GM18507 (cell line): ENCODE measurements around the gene ADAMTS2.
"Not testable (repeated sequence)": the region's sequence is repeated elsewhere in the genome, so short reads cannot be mapped to it uniquely, and the experiment has no call there.

Experiments
- DNase-seq: peaks from one replicate; pipeline ENCODE4 v3.0.0; 2011; ENCODE audit warnings: low read depth; ENCODE audit not compliant: insufficient read length; ENCODE audit errors: extremely low spot score
- FAIRE-seq: peaks from 2 replicates; lab custom pipeline; 2011; peaks lifted over from hg19 to GRCh38; lab: Jason Lieb, UNC

The ADAMTS2 gene

DNA sequence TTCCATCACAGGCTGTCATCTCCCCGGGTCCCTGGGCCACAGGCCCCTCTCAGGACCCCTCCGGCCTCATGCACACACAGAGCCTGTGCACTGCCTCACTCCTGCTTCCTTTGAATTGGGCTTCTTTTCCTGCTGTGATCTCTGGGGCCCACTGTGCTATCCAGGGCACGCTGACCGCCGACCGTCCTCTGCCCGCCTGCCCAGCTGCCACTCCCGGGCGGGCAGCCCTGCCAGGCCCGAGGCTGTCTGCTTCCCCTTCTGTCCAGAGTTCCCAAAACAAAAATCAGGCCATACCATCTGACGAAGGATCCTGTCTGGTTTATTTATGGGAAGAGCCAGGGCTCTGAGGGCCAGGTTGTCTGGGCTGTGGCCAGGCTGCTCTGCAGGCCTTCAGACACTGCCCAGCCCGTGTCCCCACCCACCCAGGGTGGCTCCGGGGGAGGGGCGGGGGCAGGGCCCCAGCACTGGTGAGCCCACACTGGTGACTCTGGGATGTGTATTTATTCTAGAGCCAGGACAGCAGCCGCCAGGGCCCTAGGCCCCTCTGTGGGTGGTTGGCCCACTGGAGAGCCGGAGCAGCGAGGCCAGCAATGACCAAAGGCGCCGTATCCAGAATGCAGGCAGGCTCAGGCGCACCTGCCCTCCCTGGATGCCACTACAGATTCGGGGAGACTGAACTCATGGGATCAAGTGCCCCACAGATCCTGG is 57.0 kb downstream of the ADAMTS2 start:
- no peak for DNase-seq
- no peak for FAIRE-seq

DNA sequence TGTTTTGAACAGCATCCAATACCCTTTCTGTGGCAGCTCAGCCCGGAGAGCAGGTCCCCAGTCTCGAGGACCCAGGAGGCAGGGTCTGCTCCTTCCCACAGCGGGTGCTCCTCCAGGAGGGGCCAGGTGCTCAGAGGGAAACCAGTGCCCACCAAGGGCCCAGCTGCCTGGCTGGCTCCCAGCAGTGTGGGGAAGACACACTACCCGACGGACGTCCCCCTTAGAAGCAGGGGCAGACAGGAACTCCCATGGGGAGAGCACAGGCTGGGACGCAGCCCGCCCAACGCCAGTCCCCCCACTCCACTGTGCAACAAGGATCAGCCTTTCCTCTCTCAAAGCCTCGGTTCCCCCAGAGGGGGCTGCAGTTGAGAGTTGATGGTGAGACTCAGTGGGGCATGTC is 57.6 kb downstream of the ADAMTS2 start:
- FAIRE-seq (no peak), DNase-seq (no peak)

DNA sequence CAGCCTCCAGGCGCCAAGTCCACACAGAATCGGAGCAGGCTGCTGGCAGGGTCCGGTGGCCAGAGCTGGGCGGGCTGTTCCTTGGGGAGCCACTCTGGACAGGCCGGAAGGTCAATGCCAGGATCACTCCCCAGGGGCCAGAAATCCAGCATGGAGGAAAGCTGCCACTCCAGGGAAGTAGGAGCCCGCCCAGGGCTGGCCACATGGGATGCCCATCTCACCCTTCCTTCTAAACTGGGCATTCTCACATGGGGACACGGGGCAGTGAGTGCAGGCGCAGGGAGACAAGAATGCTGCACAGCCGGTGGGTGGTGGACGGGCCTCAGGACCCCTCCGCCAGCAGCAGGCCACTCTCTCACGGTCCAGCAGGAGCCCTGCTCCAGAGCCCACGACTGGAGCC is 58.2 kb downstream of the ADAMTS2 start:
- FAIRE-seq (no peak), DNase-seq (no peak)

DNA sequence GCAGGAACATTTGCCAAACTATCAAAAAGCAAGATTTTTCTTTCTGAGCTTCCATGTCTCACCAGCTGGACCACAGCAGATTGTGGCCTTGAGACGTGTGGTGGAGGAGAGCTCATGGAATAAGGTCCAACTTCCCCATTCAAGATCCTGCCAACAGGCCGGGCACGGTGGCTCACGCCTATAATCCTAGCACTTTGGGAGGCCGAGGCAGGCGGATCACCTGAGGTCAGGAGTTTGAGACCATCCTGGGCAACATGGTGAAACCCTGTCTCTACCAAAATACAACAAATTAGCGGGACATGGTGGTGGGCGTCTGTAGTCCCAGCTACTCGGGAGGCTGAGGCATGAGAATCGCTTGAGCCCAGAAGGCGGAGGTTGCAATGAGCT is 59.5 kb downstream of the ADAMTS2 start:
- not testable (repeated sequence) for DNase-seq, FAIRE-seq

DNA sequence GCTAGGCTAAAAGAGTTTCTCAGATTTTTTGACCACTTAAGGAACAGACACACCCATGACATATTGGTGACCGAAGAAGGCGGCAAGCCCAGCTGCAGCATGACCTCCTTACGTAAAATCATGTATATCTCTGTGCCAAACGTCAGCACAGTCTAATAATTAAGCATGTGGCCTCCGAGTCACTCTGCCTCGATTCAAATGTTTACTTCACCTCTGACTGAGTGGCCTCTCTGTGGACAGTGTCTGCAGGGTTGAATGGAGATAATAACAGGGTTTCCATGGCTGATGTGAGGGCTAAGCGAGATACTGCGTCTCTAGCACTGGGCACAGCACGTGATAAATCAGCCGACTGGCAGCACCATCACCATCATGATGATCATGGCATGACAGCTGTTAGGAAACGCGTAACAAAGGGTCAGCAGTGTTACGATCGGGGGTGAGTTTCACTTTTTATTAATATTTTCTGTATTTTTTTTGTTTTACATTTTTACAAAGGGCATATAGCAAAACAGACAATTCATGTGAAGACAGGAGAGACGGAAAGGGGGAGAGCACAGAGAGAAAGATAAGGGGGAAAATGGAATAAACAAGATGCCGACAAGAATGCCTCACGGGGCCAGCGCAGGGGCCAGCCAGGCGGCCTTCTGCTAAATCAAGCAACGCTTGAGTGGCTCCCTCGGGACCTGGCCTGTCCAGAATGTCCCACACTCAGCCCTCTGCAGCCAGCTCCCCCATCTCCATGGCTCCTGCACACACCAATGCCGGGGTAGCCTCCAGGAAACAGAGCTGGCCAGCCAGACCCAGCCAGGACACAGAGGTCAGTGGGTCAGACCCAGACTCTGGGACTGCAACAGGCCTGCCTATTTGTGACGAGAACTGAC is 60.3 kb downstream of the ADAMTS2 start:
- FAIRE-seq (no peak), DNase-seq (no peak)

DNA sequence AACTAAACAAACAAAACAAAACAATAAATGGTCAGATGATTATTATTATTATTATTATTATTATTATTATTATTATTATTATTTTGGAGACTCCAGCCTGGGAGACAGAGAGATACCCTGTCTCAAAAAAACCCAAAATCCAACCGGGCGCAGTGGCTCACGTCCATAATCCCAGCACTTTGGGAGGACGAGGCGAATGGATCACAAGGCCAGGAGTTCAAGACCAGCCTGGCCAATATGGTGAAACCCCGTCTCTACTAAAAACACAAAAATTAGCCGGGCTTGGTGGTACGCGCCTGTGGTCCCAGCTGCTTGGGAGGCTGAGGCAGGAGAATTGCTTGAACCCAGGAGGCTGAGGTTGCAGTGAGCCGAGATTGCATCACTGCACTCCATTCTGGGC is 61.4 kb downstream of the ADAMTS2 start:
- not testable (repeated sequence) for FAIRE-seq

DNA sequence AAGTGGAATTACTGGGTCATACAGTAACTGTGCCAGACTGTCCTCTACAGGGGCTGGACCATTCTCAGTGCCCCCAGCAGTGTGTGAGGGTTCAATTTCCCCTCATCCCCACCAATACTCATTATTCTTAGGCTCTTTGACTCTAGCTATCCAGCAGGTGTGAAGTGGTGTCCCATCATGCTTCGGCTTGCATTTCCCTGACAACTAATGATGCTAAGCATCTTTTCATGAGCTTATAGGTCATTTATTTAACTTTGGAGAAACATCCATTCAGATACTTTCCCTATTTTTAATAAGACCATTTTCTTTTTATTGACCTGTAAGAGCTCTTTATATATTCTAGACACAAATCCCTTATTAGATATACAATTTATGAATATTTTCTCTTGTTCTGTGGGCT is 63.6 kb downstream of the ADAMTS2 start:
- DNase-seq (no peak), FAIRE-seq (no peak)

More for the DNA sequence above, 61.4 kb downstream of the ADAMTS2 start:
- DNase-seq = not testable (repeated sequence)

DNA sequence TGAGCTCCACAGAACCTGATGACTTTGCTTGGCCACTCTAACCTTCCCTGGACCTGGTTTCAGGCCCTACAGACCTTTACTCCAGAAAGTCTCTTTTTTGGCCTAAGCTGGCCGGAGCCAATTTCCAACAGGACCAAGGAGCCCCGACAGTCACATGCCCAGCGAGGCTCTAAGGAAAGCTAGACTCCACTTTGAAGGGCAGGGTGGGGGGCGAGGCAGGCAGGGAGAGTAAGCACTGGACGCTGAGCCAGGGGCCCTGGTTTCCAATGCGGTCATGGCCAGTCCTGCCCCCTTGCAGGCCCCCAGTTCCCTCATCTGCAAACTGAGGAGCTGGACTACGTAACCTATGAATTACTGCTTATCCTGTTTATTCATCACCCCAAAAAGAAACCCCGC is 65.2 kb downstream of the ADAMTS2 start:
- DNase-seq (no peak), FAIRE-seq (no peak)

DNA sequence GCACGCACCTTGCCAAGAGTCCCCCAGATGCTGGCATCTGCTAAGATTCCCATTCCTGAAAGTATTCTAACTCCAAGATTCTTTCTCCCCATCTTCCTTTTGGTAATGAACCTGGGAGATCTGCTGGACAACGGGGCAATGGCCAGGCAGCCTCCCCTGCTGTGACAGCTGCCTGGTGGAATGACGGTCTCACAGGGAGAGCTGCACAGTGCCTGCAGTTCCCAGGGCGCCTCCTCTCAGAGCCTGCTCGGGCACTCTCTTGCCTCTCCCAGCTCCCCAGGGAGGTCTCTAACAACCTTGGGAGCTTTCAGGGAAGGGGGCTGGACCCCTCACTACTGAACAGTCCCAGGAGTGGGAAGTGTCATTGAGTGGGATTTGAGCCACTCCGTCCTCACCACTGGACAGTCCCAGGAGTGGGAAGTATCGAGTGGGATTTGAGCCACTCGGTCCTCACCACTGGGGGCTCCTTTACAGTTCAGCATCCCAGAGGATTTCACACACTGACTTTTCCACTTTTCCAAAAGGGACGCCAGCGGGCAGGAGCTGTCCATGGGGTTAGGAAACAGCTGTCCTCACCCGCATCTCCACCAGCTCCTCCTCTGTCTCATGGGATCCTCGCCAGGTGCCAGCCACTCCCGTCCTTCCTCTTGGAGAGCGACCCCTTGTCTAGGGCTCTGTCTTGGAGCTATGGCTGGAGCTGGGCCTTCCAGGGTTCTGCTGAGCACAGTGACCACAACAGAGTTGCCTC is 65.7 kb downstream of the ADAMTS2 start:
- DNase-seq = no peak

DNA sequence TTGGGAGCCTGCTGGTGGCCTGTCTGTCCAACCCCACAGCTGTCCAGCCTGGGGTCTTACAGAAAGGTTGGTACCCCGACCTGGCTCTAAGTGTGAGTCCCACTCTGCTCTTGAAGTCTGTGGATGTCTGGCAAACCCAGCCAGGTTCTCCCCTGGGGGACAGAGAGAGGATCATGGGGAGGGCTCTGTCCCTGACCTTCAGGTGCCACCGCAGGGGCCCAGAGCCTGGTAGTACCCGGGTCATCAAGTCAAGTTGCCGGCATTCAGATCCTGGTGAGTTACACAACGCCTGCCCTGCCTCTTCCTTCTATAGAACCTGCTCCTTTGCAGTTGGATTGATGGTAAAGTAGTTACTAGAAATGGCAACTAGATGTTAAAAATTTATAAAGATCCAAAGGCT is 66.7 kb downstream of the ADAMTS2 start:
- DNase-seq (no peak), FAIRE-seq (no peak)

More for the DNA sequence above, 65.7 kb downstream of the ADAMTS2 start:
- no peak for FAIRE-seq

DNA sequence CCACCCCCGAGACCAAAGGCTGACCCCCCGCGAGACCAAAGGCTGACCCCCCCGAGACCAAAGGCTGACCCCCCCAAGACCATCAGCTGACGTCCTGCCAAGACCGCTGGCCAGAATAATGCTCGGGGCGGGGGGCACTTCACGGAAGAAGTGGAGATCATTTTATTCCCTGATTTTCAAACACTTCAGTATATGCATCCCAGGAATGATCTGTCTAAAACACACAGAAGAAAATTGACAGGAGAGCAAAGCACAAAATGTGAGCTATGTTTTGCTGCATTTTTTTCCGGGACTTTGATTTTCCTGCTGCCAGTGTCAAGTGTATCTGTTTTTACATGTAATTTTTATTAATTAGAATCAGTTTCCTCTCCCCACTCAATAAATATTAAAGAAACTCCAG is 67.1 kb downstream of the ADAMTS2 start:
- FAIRE-seq = no peak
- DNase-seq = no peak

DNA sequence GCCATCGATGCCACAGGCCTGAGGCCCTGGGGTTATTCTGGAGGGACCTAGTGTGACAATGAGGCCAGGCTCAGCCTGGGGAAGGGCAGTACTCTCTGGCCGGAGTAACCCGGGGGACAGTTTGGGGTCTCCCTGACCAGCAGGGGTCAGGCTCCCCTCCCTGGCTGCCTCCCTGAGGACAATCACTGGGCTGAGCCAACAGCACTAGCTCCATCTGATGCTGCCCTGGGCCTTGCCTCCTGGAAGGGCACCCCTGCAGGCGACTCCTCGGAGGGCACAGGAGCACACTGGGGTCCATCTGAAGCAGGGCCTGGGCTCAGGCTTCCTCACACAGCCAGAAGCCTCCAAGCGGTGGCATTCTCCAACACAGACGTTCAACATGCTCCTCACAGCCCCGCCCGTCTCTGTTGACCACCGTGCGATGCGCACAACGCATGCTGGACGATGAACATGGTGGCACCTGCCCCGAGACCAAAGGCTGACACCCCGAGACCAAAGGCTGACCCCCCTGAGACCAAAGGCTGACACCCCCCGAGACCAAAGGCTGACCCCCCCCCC is 68.3 kb downstream of the ADAMTS2 start:
- DNase-seq (no peak), FAIRE-seq (no peak)

DNA sequence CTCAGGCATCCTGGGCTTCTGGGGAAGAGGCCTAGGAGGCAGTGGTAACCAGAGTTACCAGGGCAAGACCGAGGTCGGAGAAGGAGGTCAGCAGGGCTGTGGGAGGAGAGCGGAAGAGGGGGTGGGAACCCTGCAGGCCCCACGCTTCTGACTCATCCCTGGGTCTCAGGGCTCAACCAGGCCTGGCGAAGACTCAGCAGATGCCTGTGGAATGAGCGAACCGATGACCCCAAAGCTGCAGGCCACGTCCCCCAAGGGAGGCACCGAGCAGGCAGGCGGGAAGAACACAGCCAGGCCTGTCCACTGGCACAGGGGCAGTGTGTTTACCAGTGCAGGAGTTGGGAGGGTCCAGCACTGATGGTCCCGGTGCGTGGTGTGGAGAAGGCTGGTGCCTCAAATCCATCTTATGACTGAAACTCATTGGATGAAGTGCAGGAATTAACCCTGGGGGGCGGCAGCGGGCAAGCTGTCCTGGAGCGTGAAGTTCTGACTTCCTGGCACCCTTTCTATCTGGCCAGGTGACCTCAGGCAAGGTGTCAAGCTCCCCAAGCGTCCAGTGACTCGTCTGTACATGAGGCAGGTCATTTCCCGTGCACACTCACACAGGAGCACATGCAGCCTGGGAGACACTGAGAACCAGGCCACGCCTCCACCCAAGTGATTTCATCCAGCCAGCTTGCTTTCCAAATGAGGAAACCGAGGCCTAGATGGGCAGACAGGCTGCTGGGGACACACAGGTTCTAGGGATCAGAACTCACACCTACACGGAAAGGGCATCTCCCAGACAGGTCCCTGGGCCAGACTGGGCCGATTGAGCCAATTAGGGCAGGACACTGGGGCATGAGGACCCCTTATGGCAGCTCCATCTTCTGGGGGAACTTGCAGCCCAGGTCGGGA is 69.1 kb downstream of the ADAMTS2 start:
- DNase-seq (no peak), FAIRE-seq (no peak)

DNA sequence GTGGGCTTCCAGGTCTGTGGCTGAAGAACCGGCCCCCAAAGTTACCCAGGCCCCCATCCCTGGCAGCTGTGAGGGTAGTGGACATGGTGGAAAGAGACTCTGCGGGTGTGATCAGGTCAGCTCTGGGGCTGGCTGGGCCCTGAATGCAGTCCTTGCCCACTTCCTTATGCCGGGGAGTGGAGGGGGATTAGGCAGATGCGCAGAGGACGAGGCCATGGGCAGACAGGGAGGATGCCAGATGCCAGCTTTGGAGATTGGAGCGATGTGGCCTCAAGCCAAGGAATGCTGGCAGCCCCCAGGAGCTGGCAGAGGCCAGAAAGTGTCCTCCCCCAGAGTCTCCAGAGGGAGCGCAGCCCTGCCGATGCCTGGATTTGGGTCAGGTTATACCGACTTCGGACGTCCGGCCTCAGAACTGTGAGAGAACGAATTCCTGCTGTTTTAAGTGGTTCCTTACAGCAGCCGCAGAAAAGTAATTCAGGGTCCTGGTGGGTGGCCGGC is 69.8 kb downstream of the ADAMTS2 start:
- FAIRE-seq (no peak), DNase-seq (no peak)

DNA sequence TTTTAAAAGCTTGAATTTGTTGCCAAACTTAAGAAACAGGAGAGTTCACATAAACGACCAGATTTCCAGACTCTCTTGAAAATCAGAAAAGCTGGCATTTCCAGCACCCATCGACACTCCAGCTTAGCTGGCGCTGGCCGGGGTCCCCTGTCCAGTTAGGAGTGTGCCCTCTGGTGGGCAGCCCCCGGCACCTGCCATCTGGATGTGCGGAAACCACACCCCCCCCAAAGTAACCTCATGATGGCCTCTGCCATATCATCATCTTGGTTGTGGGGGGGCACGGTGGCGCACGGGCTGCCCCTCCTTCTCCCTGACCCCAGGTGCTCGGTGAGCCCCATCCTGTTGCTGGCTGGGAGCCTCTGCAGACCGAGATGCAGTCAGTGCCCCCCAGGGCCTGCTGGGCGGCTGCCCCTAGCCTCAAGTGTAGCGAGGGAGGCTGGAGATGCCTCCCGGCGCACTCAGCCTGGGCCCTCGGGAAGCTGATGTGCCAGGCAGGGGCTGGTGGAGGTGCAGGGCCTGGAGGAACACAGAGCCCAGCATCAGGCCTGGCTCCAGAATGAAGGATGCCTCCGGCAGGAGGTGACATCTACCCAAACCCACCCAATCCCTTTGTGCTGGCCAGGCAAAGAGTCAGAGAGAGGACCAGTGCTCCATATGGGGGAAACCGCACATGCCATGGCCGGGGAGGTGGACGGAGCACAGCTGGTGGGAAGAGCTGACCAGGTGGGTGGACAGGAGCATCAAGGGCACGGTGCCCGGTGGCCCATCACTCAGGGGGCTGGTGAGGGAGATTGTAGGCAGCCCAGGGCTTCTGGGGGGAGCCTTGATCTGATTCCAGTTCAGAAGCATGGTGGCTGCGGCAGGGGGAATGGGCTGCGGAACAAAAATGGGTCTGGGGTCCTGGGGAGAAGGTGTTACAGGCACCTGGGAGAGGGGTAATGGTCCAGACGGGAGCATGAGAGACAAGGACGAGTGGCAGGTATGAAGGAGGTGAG is 70.6 kb downstream of the ADAMTS2 start:
- FAIRE-seq (no peak), DNase-seq (no peak)

DNA sequence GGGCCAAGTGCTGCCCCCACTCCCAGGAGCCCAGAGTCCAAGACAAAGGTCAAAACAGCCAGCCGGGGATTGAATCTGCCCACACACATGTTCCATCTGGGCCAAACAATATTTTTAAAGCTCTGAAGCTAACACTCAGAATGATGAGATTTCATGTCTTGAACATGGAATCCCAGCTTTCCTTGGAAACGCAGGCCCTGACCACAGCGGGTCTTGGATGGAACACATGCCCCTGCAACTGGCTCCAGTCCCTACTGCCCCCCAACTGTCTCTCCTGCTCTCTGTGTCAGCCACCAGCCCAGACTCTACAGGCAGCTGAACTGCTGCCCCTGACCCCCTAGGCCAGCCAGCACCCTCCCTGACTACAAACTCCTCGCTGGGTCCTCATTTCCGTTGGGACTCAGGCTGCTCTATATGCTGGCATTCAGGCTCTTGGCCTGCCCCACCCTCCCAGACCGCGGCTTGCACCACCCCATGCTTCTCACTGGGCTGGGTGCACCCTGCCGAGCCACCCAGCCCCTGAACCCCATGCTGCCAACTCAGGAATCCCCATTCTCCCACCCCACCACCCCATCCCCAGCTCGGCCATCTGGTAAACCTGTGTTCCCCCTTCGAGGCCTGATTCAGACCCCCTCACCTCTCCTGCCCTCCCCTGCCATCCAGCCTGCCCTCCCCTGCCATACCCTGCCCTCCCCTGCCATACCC is 71.7 kb downstream of the ADAMTS2 start:
- DNase-seq (no peak), FAIRE-seq (no peak)

DNA sequence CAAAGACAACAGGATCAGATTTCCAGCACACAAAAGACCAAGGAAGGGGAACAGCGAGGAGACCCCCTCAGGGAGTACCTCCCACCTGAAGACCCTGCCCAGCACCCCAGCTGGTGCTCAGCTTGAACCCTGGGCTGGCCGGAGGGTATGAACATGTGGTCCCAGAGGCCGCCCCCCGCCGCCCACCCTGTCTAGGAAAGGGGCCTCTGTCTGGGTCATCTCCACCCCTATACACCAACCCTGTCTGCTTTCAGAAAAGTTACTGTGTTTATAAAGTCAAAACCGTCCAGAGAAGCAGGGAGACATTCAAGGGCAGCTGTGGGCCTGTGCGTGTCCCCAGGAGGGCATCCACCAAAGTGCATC is 72.2 kb downstream of the ADAMTS2 start:
- no peak for FAIRE-seq
- DNase-seq = no peak
